Stromal cell of bone marrow (primary cell): Measurements from ENCODE around the gene TIAL1.
A peak's percentile ranks its signal among the peaks of the same experiment; 100 is the strongest.

Experiments used
- DNase-seq: peaks from one replicate; pipeline ENCODE4 v3.0.0-alpha.2; 2012; ENCODE audit warnings: low read depth

The TIAL1 gene

GRCh38 chr10:119531067-119531466 is 65.7 kb downstream of the TIAL1 start:
- no peak for DNase-seq

- DNase-seq: peak; percentile 93
Measured at GRCh38 chr10:119528663-119529237, 68.0 kb downstream of the TIAL1 start.

DNA sequence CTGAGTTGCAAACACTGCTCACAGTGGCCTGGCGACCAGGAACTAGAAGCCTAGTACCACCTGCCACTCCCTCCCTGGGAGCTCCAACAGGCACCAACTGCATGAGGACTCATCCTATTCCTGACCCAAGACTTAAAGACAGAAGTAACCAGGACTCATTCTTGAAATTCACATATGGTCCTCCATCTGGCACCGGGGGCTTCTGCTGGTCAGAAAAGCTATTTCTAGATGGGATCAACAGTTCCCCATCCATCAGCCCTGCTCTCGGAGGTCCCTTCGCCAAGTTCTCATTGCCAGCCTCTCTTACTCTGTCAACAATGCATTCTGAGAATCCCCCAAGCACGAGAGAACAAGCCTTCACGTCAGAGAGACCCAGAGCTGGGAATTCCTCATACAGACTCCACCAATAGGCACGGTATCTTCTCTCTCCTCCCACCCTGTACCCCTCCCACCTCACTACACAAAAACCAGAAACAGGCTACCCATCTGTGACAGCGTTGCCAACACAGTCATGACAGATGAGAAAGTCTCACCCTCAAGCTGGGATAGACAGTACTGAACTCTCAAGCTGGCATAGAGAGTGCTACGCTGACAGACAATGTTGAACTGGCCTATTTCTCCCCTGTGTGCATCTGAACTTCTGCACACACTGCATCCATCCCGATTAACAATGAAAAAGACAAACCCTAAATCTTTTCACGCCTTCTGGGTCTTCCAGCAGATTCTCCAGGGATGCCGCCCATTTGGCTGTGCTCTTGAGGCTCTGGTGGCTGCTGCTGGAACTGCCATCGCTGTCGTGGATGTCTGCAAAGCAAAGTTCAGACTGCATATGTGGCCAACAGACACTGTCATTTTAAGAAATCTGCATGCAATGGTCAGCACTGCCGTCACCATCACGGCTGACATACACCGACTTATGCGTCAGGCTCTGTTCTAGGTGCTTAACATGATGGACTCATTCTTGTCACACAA is 69.9 kb downstream of the TIAL1 start:
- DNase-seq: no peak

GRCh38 chr10:119526149-119526548 is 70.6 kb downstream of the TIAL1 start:
- DNase-seq: no peak

GRCh38 chr10:119525116-119525515 is 71.6 kb downstream of the TIAL1 start:
- no peak for DNase-seq

DNA sequence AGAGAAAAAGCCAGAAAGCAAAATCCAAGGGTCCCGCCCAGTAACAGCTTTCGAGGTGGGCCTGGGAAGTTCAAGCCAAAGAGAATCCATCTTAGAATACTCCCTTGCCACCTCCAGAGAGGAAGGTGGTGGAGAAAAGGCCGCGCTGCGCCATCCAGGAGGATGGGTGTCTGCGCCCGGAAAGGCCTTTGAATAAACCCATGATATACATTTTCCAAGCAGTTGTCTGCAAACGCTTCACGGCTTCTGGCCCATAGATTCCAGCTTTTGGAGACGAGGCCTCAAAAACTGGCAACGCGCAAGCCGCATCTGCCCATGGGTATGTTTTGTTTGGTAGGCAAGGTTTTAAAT is 72.1 kb downstream of the TIAL1 start:
- no peak for DNase-seq

DNA sequence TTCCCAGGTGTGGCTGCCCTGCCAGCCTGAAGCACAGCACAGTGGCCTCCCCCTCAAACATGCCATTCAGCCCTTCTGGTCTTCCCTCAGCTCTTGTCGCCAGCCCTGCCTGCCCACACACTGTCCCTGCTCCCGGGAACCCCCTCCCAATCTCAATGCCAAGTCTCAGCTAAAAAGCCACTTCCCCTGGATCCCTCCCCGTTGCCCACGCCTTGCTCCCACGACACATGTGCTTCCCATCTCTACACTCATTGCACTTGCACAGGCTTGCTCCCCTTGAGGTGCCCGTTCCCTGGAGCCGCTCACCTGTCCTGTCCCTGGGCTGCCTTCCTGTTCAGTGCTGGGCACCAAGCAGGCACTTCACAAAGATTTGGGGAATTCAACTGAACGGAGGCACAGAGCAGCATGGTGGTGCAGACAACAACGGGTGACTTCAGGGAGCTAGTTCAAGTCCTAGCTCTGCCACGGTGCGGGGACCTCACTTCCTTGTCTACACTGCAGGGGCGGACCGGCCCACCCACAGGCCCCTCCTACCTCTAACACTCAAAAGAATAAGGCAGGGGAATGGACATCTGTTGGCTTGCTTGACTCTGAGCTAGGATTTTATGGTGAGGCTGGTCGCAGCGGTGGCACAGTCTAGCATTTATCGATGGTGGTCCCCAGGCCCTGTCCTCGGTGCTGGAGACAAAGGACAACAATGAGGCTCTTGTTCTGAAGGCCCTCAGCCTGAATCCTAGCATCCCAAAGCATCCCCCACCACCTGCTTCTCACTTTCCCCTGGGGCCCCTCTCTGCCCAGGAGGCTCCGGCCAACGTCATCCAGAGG is 72.7 kb downstream of the TIAL1 start:
- DNase-seq: no peak
